A549 (cell line): Measurements from ENCODE around the gene CEP85L. TPM values are rescaled to one million over a fixed set of nuclear protein-coding genes. Genes with fewer than 3 reads are reported as not detected.

Experiments used
- ATAC-seq, 2 experiments: fragments of 200-7000 bp in 1 of 2; fragments of >200 bp in 1 of 2; cut with Nextera tagmentation in 1 of 2; cut with Tn5 transposase in 1 of 2; 3 replicates each; pipeline versions ENCODE4 v1.8.0 to v1.9.1; 2018 to 2020; ENCODE audit warnings: mild to moderate bottlenecking in 1 of 2, moderate library complexity in 1 of 2
- CTCF ChIA-PET: fragments of 300-600 bp; sonication (Branson Sonifier 250); formaldehyde crosslinking; extraction: SDS; loops from one replicate; lab custom pipeline; 2021; ENCODE audit warnings: antibody characterized with exemption, inconsistent platforms; lab: Yijun Ruan, JAX
- POLR2A ChIA-PET: fragments of 350-600 bp; formaldehyde crosslinking; extraction: SDS; loops from one replicate; lab custom pipeline; 2021; ENCODE audit warnings: antibody characterized with exemption, inconsistent platforms; lab: Yijun Ruan, JAX
- DNase-seq, 2 experiments: peaks; one replicate each; pipeline versions ENCODE4 v3.0.0 to v3.0.0-alpha.2; 2011 to 2016; ENCODE audit warnings: low read depth in 1 of 2, low spot score in 1 of 2
- FAIRE-seq: peaks from 2 replicates; lab custom pipeline; 2011; peaks lifted over from hg19 to GRCh38; lab: Jason Lieb, UNC
- H3K27ac ChIP-seq, 2 experiments: fragments of >200 bp; sonication (Bioruptor Twin); formaldehyde crosslinking; 3 replicates each; pipeline ENCODE4 v1.5.1; 2016 to 2017
- H3K4me1 ChIP-seq: fragments of >200 bp; sonication (Bioruptor Twin); formaldehyde crosslinking; 3 replicates; pipeline ENCODE4 v1.6.1; 2016
- H3K4me2 ChIP-seq: fragments of >200 bp; sonication (Bioruptor Twin); formaldehyde crosslinking; 3 replicates; pipeline ENCODE4 v1.6.1; 2016
- H3K4me3 ChIP-seq: fragments of >200 bp; sonication (Bioruptor Twin); formaldehyde crosslinking; 3 replicates; pipeline ENCODE4 v1.5.1; 2016
- H3K9me3 ChIP-seq: fragments of >200 bp; sonication (Bioruptor Twin); formaldehyde crosslinking; 3 replicates; pipeline ENCODE4 v1.6.1; 2016
- CBX8 ChIP-seq: fragments of 200-600 bp; sonication (generic); IDR thresholded peaks from 2 replicates; pipeline ENCODE4 v1.6.1; 2016
- CTCF ChIP-seq: fragments of >200 bp; sonication (Bioruptor Twin); formaldehyde crosslinking; IDR thresholded peaks from 3 replicates; pipeline ENCODE4 v1.5.1; 2016
- EHF ChIP-seq: fragments of 250-450 bp; sonication (Bioruptor Pico); IDR thresholded peaks from 2 replicates; pipeline ENCODE4 v1.5.0; 2020; ENCODE audit warnings: mild to moderate bottlenecking
- ELK1 ChIP-seq: fragments of 150-350 bp; IDR thresholded peaks from 2 replicates; pipeline ENCODE4 v1.6.1; 2014; ENCODE audit warnings: low read depth, mild to moderate bottlenecking, low read length
- EP300 ChIP-seq, 2 experiments: fragments of >200 bp; sonication (Bioruptor Twin); formaldehyde crosslinking; IDR thresholded peaks; 2 replicates in 1 of 2; 3 replicates in 1 of 2; pipeline ENCODE4 v1.6.1; 2016 to 2017
- FOSL2 ChIP-seq, 2 experiments: fragments of 450-650 bp in 1 of 2; fragments of >200 bp in 1 of 2; sonication (Bioruptor Twin) in 1 of 2; formaldehyde crosslinking; IDR thresholded peaks; 2 replicates each; pipeline versions ENCODE4 v1.5.0 to v1.6.1; 2016 to 2020; ENCODE audit warnings: mild to moderate bottlenecking in 1 of 2, moderate library complexity in 1 of 2
- FOXS1 ChIP-seq: fragments of 250-450 bp; sonication (Bioruptor Pico); IDR thresholded peaks from 2 replicates; pipeline ENCODE4 v1.5.0; 2020; ENCODE audit warnings: mild to moderate bottlenecking, moderate library complexity
- HEYL ChIP-seq: fragments of 250-450 bp; sonication (Bioruptor Pico); IDR thresholded peaks from 2 replicates; pipeline ENCODE4 v1.8.0; 2021; ENCODE audit warnings: mild to moderate bottlenecking, moderate library complexity
- HMGXB4 ChIP-seq: fragments of 250-450 bp; sonication (Bioruptor Pico); IDR thresholded peaks from 2 replicates; pipeline ENCODE4 v1.5.0; 2021; ENCODE audit warnings: mild to moderate bottlenecking, moderate library complexity, borderline replicate concordance
- JUN ChIP-seq, 2 experiments: fragments of >200 bp; sonication (Bioruptor Twin); formaldehyde crosslinking; IDR thresholded peaks; 2 replicates in 1 of 2; 3 replicates in 1 of 2; pipeline ENCODE4 v1.6.1; 2016 to 2017
- JUNB ChIP-seq: fragments of >200 bp; sonication (Bioruptor Twin); formaldehyde crosslinking; IDR thresholded peaks from 2 replicates; pipeline ENCODE4 v1.6.1; 2016
- MAFK ChIP-seq: fragments of 450-650 bp; IDR thresholded peaks from 2 replicates; pipeline ENCODE4 v1.6.1; 2014; ENCODE audit not compliant: partially characterized antibody
- MAX ChIP-seq: IDR thresholded peaks from 2 replicates; pipeline ENCODE4 v1.6.1; 2012
- MYC ChIP-seq: IDR thresholded peaks from 2 replicates; pipeline ENCODE4 v1.6.1; 2012; ENCODE audit warnings: mild to moderate bottlenecking, inconsistent platforms, low read length, improper control_type of control experiment, borderline replicate concordance
- NR3C1 ChIP-seq: fragments of >200 bp; sonication (Bioruptor Twin); formaldehyde crosslinking; IDR thresholded peaks from 3 replicates; pipeline ENCODE4 v1.6.1; 2017
- RAD21 ChIP-seq, 2 experiments: fragments of >200 bp in 1 of 2; sonication (Bioruptor Twin) in 1 of 2; formaldehyde crosslinking in 1 of 2; IDR thresholded peaks in 1 of 2; conservative IDR thresholded peaks in 1 of 2; 2 replicates in 1 of 2; 3 replicates in 1 of 2; pipeline ENCODE4 v1.6.1; 2012 to 2018; ENCODE audit warnings: inconsistent platforms in 1 of 2
- RFX5 ChIP-seq: fragments of 450-650 bp; IDR thresholded peaks from 2 replicates; pipeline ENCODE4 v1.7.1; 2014; ENCODE audit warnings: antibody characterized with exemption, mild to moderate bottlenecking, moderate library complexity
- RNF2 ChIP-seq: fragments of 200-600 bp; sonication (generic); IDR thresholded peaks from 2 replicates; pipeline ENCODE4 v1.6.1; 2016; ENCODE audit warnings: low read depth, mild to moderate bottlenecking, antibody characterized with exemption, moderate library complexity, borderline replicate concordance
- SREBF2 ChIP-seq: fragments of 450-650 bp; IDR thresholded peaks from 2 replicates; pipeline ENCODE4 v1.6.1; 2014; ENCODE audit warnings: mild to moderate bottlenecking, moderate library complexity
- ZC3H11A ChIP-seq: fragments of 450-650 bp; IDR thresholded peaks from 2 replicates; pipeline ENCODE4 v1.6.1; 2014; ENCODE audit warnings: antibody characterized with exemption, mild to moderate bottlenecking
- WGBS: methylation state at CpG from one replicate; pipeline ENCODE4 v1.1.6; 2017; ENCODE audit errors: missing lambda C conversion rate; 5-methylcytosine and 5-hydroxymethylcytosine counted together
- polyA plus RNA-seq, 4 experiments: library from polyadenylated mRNA; depleted of rRNA in 3 of 4; stranded (reverse); fragments of >200 nt; fragmentation: RNase III in 1 of 4; extraction: RNeasy Plus Mini Kit Qiagen cat#74134 plus additional on column Dnase treatment in 1 of 4; gene quantifications; 2 replicates in 3 of 4; 3 replicates in 1 of 4; pipeline ENCODE4 v1.2.3, GENCODE V29; 2011 to 2017
- TF ChIP-seq, protein P1 (sequence below): fragments of >200 bp; sonication (Bioruptor Twin); formaldehyde crosslinking; IDR thresholded peaks from 3 replicates; pipeline ENCODE4 v1.6.1; 2016
- TF ChIP-seq, protein P2 (sequence below): fragments of 250-450 bp; sonication (Bioruptor Pico); IDR thresholded peaks from 2 replicates; pipeline ENCODE4 v1.5.0; 2020; ENCODE audit warnings: low read depth, mild to moderate bottlenecking, moderate library complexity

CEP85L gene
- polyA plus RNA-seq, 2 of the 4 experiments (the other 2 are of a cell fraction), result 1.3 to 3.4 TPM

- 51% methylated on average over 2 of the region's 2 CpGs for WGBS
- Histone ChIP-seq H3K9me3 (no peaks in the 10 kb centered on the region), H3K4me1 (no peaks in the 10 kb centered on the region), H3K4me3 (no peak overlapping the region), H3K4me2 (no peak overlapping the region), H3K27ac (no peak overlapping the region)
- DNase-seq, result no peak
- ChIA-PET POLR2A (no interaction called here), CTCF (no interaction called here)
- TF ChIP-seq RFX5 (no peak), HMGXB4 (CRISPR knock-in tag) (no peak), RAD21 (conservative IDR thresholded peaks at IDR 0.05 in 1 of 2, IDR thresholded peaks at IDR 0.05 in 1 of 2) (no peak), MAX (no peak), EHF (CRISPR knock-in tag) (no peak), MAFK (no peak), NR3C1 (no peak)
- no peak for ATAC-seq
- FAIRE-seq, result no peak
Observed at GRCh38 chr6:118524686-118525085, 126.7 kb downstream of the CEP85L start.

GRCh38 chr6:118523216-118523615, 128.2 kb downstream of the CEP85L start:
- H3K4me1 ChIP-seq, result no peaks in the 10 kb centered on the region
- H3K9me3 ChIP-seq, result no peaks in the 10 kb centered on the region
- WGBS, result 93% methylated on average over 5 of the region's 5 CpGs
- H3K4me2 ChIP-seq, result no peak overlapping the region
- FAIRE-seq (no peak), DNase-seq (no peak), ATAC-seq (no peak)
- no peak for TF ChIP-seq FOXS1
- no peak for TF ChIP-seq HEYL
- TF ChIP-seq SREBF2, result no peak
- no peak for TF ChIP-seq RNF2
- no peak for TF ChIP-seq ELK1
- no peak for TF ChIP-seq MAFK
- TF ChIP-seq, protein P1, sequence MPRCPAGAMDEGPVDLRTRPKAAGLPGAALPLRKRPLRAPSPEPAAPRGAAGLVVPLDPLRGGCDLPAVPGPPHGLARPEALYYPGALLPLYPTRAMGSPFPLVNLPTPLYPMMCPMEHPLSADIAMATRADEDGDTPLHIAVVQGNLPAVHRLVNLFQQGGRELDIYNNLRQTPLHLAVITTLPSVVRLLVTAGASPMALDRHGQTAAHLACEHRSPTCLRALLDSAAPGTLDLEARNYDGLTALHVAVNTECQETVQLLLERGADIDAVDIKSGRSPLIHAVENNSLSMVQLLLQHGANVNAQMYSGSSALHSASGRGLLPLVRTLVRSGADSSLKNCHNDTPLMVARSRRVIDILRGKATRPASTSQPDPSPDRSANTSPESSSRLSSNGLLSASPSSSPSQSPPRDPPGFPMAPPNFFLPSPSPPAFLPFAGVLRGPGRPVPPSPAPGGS, result no peak
- TF ChIP-seq, protein P2, sequence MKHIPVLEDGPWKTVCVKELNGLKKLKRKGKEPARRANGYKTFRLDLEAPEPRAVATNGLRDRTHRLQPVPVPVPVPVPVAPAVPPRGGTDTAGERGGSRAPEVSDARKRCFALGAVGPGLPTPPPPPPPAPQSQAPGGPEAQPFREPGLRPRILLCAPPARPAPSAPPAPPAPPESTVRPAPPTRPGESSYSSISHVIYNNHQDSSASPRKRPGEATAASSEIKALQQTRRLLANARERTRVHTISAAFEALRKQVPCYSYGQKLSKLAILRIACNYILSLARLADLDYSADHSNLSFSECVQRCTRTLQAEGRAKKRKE (CRISPR knock-in tag), result no peak
- TF ChIP-seq FOSL2 (IDR thresholded peaks at IDR 0.05), result no peak
- no peak for TF ChIP-seq FOSL2 (CRISPR knock-in tag; IDR thresholded peaks at IDR 0.05)
- TF ChIP-seq JUN (IDR thresholded peaks at IDR 0.05), result no peak
- TF ChIP-seq JUNB, result no peak
- TF ChIP-seq MYC, result no peak
- TF ChIP-seq EHF (CRISPR knock-in tag), result no peak
- no peak for TF ChIP-seq EP300 (IDR thresholded peaks at IDR 0.05)
- TF ChIP-seq CBX8, result no peak
- no peak for TF ChIP-seq MAX
- TF ChIP-seq CTCF, result no peak
- TF ChIP-seq ZC3H11A, result no peak
- ChIA-PET CTCF (no interaction called here), POLR2A (no interaction called here)
- H3K4me3 ChIP-seq, result no peak overlapping the region
- no peak overlapping the region for H3K27ac ChIP-seq
